Erythroblast (primary cell): ENCODE results near the gene SF3B3.

ENCODE experiments used
- DNase-seq, 2 experiments: peaks; one replicate each; lab custom pipeline; 2025; lab: John Stamatoyannopoulos, UW
- GATA1 ChIP-seq: IDR thresholded peaks from 2 replicates; pipeline ENCODE4 v1.6.1; 2011; ENCODE audit warnings: low read depth, mild to moderate bottlenecking, control low read depth, low read length, moderate library complexity
- POLR2A ChIP-seq: IDR thresholded peaks from 2 replicates; pipeline ENCODE4 v1.6.1; 2011; ENCODE audit warnings: mild to moderate bottlenecking, low read length

Gene SF3B3

GRCh38 chr16:70523743-70524398 is at the start of gene SF3B3:
SF3B3 (plus strand) TSS chr16:70523816; CDS start chr16:70526657, 2,841 bp downstream.
- DNase-seq: peak; percentile 92 to 95
- peak; percentile 86 for TF ChIP-seq POLR2A
- no peak for TF ChIP-seq GATA1

- DNase-seq: no peak
- TF ChIP-seq POLR2A (no peak), GATA1 (no peak)
Measured at GRCh38 chr16:70474320-70475053, 49.1 kb upstream of the SF3B3 start.

GRCh38 chr16:70475054-70475871 is 48.4 kb upstream of the SF3B3 start:
- DNase-seq: no peak

GRCh38 chr16:70476272-70477020 is 47.2 kb upstream of the SF3B3 start:
- TF ChIP-seq POLR2A (no peak), GATA1 (no peak)
- peak; percentile 18 to 21 for DNase-seq

More at GRCh38 chr16:70475054-70475871, 48.4 kb upstream of the SF3B3 start:
- TF ChIP-seq GATA1: no peak
- no peak for TF ChIP-seq POLR2A

GRCh38 chr16:70478169-70478568 is 45.4 kb upstream of the SF3B3 start:
- no peak for DNase-seq
- TF ChIP-seq GATA1: no peak
- no peak for TF ChIP-seq POLR2A

GRCh38 chr16:70478912-70479341 is 44.7 kb upstream of the SF3B3 start:
- no peak for TF ChIP-seq POLR2A
- no peak for TF ChIP-seq GATA1
- DNase-seq: no peak

GRCh38 chr16:70480127-70481105 is 43.2 kb upstream of the SF3B3 start:
- TF ChIP-seq GATA1: no peak
- TF ChIP-seq POLR2A: no peak
- peak in 1 of 2 experiments; percentile 16 for DNase-seq

GRCh38 chr16:70481929-70482536 is 41.6 kb upstream of the SF3B3 start:
- TF ChIP-seq POLR2A: no peak
- no peak for TF ChIP-seq GATA1
- DNase-seq: no peak

- TF ChIP-seq POLR2A (no peak), GATA1 (no peak)
Measured at GRCh38 chr16:70482624-70483023, 41.0 kb upstream of the SF3B3 start.

GRCh38 chr16:70483426-70483825 is 40.2 kb upstream of the SF3B3 start:
- DNase-seq: no peak
- TF ChIP-seq GATA1: no peak
- TF ChIP-seq POLR2A: no peak

More at GRCh38 chr16:70482624-70483023, 41.0 kb upstream of the SF3B3 start:
- DNase-seq: no peak

- no peak for DNase-seq
- no peak for TF ChIP-seq POLR2A
- no peak for TF ChIP-seq GATA1
Measured at GRCh38 chr16:70484867-70485266, 38.7 kb upstream of the SF3B3 start.

GRCh38 chr16:70490261-70490660 is 33.4 kb upstream of the SF3B3 start:
- TF ChIP-seq POLR2A (no peak), GATA1 (no peak)
- no peak for DNase-seq
